Gastrocnemius medialis (tissue), 4 donors: ENCODE results near the gene RASSF8. TPM values are rescaled to one million over a fixed set of nuclear protein-coding genes. Genes with fewer than 3 reads are reported as not detected.

Source experiments
- ATAC-seq, 2 donors: fragments of 150-250 bp; one replicate each; pipeline ENCODE4 v1.9.1; 2016
- DNase-seq, 2 donors: peaks; one replicate each; pipeline ENCODE4 v3.0.0-alpha.2; 2019
- H3K27ac ChIP-seq, 4 donors: fragments of 200-600 bp; sonication (generic); 1 replicate in 1 of 4; 2 replicates in 3 of 4; pipeline ENCODE4 v1.5.1; 2016 to 2018; ENCODE audit warnings: mild to moderate bottlenecking in 2 of 4, moderate library complexity in 1 of 4
- H3K27me3 ChIP-seq, 3 donors: fragments of 200-600 bp; sonication (generic) in 2 of 3; 1 replicate in 1 of 3; 2 replicates in 2 of 3; pipeline versions ENCODE4 v1.5.1 to v1.6.0; 2016 to 2019; ENCODE audit warnings: mild to moderate bottlenecking in 1 of 3, moderate library complexity in 1 of 3
- H3K36me3 ChIP-seq, 2 donors: fragments of 200-600 bp; sonication (generic) in 1 of 2; one replicate each; pipeline ENCODE4 v1.5.1; 2017 to 2018
- H3K4me1 ChIP-seq, 2 donors: fragments of 200-600 bp; sonication (generic) in 1 of 2; one replicate each; pipeline ENCODE4 v1.5.1; 2016 to 2017; ENCODE audit warnings: mild to moderate bottlenecking in 2 of 2
- H3K4me3 ChIP-seq, 4 donors: fragments of 200-600 bp; sonication (generic) in 3 of 4; 1 replicate in 1 of 4; 2 replicates in 3 of 4; pipeline ENCODE4 v1.5.1; 2016 to 2019; ENCODE audit warnings: mild to moderate bottlenecking in 2 of 4
- H3K9me3 ChIP-seq, 3 donors: fragments of 200-600 bp; sonication (generic) in 2 of 3; 1 replicate in 1 of 3; 2 replicates in 2 of 3; pipeline ENCODE4 v1.5.1; 2016 to 2019
- CTCF ChIP-seq, 5 experiments: fragments of 450-650 bp in 3 of 5; fragments of 200-600 bp in 2 of 5; sonication (generic) in 2 of 5; IDR thresholded peaks in 4 of 5; conservative IDR thresholded peaks in 1 of 5; 1 replicate in 4 of 5; 2 replicates in 1 of 5; pipeline ENCODE4 v1.5.1; 2016 to 2019; ENCODE audit warnings: antibody characterized with exemption in 5 of 5, mild to moderate bottlenecking in 3 of 5, moderate library complexity in 3 of 5
- POLR2A ChIP-seq, 2 donors: fragments of 450-650 bp; IDR thresholded peaks; one replicate each; pipeline ENCODE4 v1.6.1; 2017; ENCODE audit warnings: antibody characterized with exemption in 2 of 2, mild to moderate bottlenecking in 2 of 2, moderate library complexity in 2 of 2
- in situ Hi-C, 4 donors: fragments of 200-750 bp; cut with MboI; loops; one replicate each; pipeline versions ENCODE4 v1.15.0 to v1.8.0; 2017; ENCODE audit warnings: low sequenced_read_pairs in 4 of 4
- intact Hi-C: fragments of 100-400 bp; cut with DNase I; formaldehyde crosslinking; loops from one replicate; pipeline ENCODE4 v1.15.1; 2023; ENCODE audit warnings: low total_unique reads
- total RNA-seq, 4 donors: library from RNA; depleted of rRNA; stranded (reverse); fragments of >200 nt; gene quantifications; one replicate each; pipeline versions ENCODE4 v1.1.0 to v1.2.3, GENCODE V29; 2016

Gene RASSF8
- total RNA-seq, 4 donors from 2014 or later, result 23.6 to 36.8 (median 28.0) TPM

GRCh38 chr12:25926536-25926935, 31.9 kb upstream of the RASSF8 start:
- Histone ChIP-seq H3K27ac (no peak overlapping the region), H3K36me3 (no peaks in the 10 kb centered on the region), H3K27me3 (no peaks in the 10 kb centered on the region), H3K4me3 (no peak overlapping the region), H3K9me3 (no peaks in the 10 kb centered on the region), H3K4me1 (no peaks in the 10 kb centered on the region)
- TF ChIP-seq CTCF (IDR thresholded peaks at IDR 0.05 in 4 of 5, conservative IDR thresholded peaks at IDR 0.05 in 1 of 5), result no peak
- no peak for TF ChIP-seq POLR2A (IDR thresholded peaks at IDR 0.05)
- DNase-seq (no peak), ATAC-seq (no peak)
- in situ Hi-C loops, result no loop called here
- intact Hi-C loops, result no loop called here

DNA sequence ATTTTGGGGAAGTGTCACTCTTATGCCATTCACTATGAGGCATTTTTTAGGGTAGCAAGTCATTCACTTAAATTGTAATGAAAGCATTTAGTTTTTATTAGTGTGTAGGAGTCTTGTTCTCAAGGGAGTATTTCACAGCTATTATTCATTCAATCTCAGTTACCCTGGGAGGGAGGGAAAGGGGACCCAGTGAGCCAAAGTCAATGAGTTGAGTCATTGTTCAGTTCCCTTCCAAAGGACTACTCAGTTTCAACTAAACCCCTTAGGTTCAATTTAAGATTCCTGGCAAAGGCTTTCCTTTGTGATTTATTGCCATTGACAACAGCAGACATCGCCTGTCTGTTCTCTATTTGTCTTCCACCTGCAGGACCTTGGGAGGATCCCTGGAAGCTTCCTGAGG, 29.3 kb upstream of the RASSF8 start:
- intact Hi-C loops (no loop called here), in situ Hi-C loops (no loop called here)
- H3K27me3 ChIP-seq, result no peaks in the 10 kb centered on the region
- no peaks in the 10 kb centered on the region for H3K36me3 ChIP-seq
- H3K4me1 ChIP-seq, result no peaks in the 10 kb centered on the region
- H3K9me3 ChIP-seq, result no peaks in the 10 kb centered on the region
- H3K4me3 ChIP-seq, result no peak overlapping the region
- ATAC-seq, result no peak
- H3K27ac ChIP-seq, result no peak overlapping the region
- no peak for TF ChIP-seq CTCF (IDR thresholded peaks at IDR 0.05 in 4 of 5, conservative IDR thresholded peaks at IDR 0.05 in 1 of 5)
- TF ChIP-seq POLR2A (IDR thresholded peaks at IDR 0.05), result no peak
- DNase-seq, result no peak

DNA sequence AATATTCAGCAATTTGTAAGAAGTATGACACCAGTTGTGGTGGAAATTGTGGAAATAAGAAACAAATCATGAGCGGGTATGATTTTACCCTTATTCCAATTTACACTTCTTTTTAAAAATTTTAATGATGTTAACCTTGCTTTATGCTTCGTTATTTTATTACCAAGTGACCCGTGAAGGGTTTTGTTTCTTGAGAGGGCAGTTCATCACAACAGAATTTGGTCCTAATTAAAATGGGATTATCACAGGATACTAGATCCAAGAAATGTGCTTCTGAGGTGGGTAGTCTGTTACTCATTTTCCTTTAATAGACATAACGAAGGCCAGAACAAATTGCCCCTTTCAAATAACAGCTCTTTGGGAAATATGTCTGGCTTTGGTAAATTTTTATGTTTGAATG, 25.5 kb upstream of the RASSF8 start:
- H3K36me3 ChIP-seq, result no peaks in the 10 kb centered on the region
- DNase-seq (no peak), ATAC-seq (no peak)
- no peak for TF ChIP-seq POLR2A (IDR thresholded peaks at IDR 0.05)
- TF ChIP-seq CTCF (IDR thresholded peaks at IDR 0.05 in 4 of 5, conservative IDR thresholded peaks at IDR 0.05 in 1 of 5), result no peak
- no peak overlapping the region for H3K4me3 ChIP-seq
- intact Hi-C loops, result no loop called here
- no peaks in the 10 kb centered on the region for H3K9me3 ChIP-seq
- no peaks in the 10 kb centered on the region for H3K4me1 ChIP-seq
- no peak overlapping the region for H3K27ac ChIP-seq
- in situ Hi-C loops, result no loop called here
- no peaks in the 10 kb centered on the region for H3K27me3 ChIP-seq

GRCh38 chr12:25934456-25934855, 24.0 kb upstream of the RASSF8 start:
- intact Hi-C loops, result no loop called here
- TF ChIP-seq CTCF (IDR thresholded peaks at IDR 0.05 in 4 of 5, conservative IDR thresholded peaks at IDR 0.05 in 1 of 5) (no peak), POLR2A (IDR thresholded peaks at IDR 0.05) (no peak)
- Histone ChIP-seq H3K27ac (no peak overlapping the region), H3K27me3 (no peaks in the 10 kb centered on the region), H3K4me3 (no peak overlapping the region), H3K9me3 (no peaks in the 10 kb centered on the region), H3K4me1 (no peaks in the 10 kb centered on the region), H3K36me3 (no peaks in the 10 kb centered on the region)
- in situ Hi-C loops, result no loop called here
- no peak for ATAC-seq
- no peak for DNase-seq

DNA sequence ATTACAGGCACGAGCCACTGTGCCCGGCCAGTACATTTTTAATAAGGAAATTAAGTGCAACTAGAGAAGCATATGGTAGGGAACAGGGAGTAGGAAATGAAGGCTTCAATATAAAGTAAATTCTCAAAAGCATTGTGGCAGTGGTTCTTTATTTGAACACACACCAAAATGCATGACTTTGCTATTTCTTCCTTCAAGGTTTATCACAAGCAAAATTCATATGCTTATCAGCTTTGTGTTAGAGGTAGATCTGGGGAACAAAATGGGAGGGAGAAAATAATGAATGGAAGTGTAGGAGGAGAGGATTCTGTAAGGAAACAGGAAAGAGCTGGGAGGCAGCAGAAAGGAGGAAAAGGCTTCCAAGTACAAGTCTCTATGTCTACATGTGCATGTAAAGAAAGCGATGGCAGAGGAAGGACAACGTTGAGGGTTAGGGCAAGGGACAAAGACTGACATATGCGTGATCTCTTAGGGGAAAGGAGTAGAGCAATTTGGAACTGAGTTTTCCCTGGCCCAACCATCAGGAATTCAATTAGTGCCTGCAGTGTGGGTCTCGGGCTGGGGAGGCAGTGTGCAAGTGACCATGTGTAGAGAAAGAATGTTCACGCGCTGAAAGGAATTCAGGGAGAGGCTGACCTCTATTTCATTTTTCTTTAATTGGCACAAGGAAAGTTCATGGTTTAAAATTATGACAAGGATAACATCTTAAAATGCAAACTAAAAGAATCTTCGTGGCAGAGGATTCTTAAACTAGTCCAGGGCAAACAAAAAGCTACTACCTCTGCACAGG, 22.9 kb upstream of the RASSF8 start:
- no peaks in the 10 kb centered on the region for H3K36me3 ChIP-seq
- ATAC-seq, result no peak
- no peak for TF ChIP-seq CTCF (IDR thresholded peaks at IDR 0.05 in 4 of 5, conservative IDR thresholded peaks at IDR 0.05 in 1 of 5)
- TF ChIP-seq POLR2A (IDR thresholded peaks at IDR 0.05), result no peak
- intact Hi-C loops, result no loop called here
- no peaks in the 10 kb centered on the region for H3K4me1 ChIP-seq
- H3K27me3 ChIP-seq, result no peaks in the 10 kb centered on the region
- no peak for DNase-seq
- no peaks in the 10 kb centered on the region for H3K9me3 ChIP-seq
- no peak overlapping the region for H3K4me3 ChIP-seq
- in situ Hi-C loops, result no loop called here
- no peak overlapping the region for H3K27ac ChIP-seq
